IMR-90 (cell line): Measurements from ENCODE around the gene MAFF. TPM values are rescaled to one million over a fixed set of nuclear protein-coding genes. Genes with fewer than 3 reads are reported as not detected.
A peak's percentile ranks its signal among the peaks of the same experiment; 100 is the strongest.

Experiments
- ATAC-seq: fragments of 200-7000 bp; cut with Tn5 transposase; 2 replicates; pipeline ENCODE4 v1.9.1; 2020; ENCODE audit warnings: low read depth, mild to moderate bottlenecking, moderate library complexity
- BruUV-seq: library from RNA; stranded (reverse); fragments of 400-500 nt; replicated peaks from 2 replicates; lab custom pipeline; 2021; lab: Mats Ljungman, UMichigan
- CTCF ChIA-PET: fragments of 300-600 bp; formaldehyde crosslinking; extraction: SDS; loops from one replicate; lab custom pipeline; 2021; ENCODE audit warnings: antibody characterized with exemption; lab: Yijun Ruan, JAX
- POLR2A ChIA-PET: fragments of 300-600 bp; sonication (Branson Sonifier 250); formaldehyde crosslinking; loops from one replicate; lab custom pipeline; 2022; ENCODE audit warnings: antibody characterized with exemption; ENCODE audit not compliant: unreplicated experiment; lab: Charles Lee
- DNase-seq: peaks from one replicate; pipeline ENCODE4 v3.0.0; 2013
- H2AFZ ChIP-seq: replicated peaks from 2 replicates; pipeline ENCODE3; 2013; ENCODE audit warnings: low read length, mild to moderate bottlenecking; ENCODE audit not compliant: poor library complexity
- H2AK5ac ChIP-seq: 2 replicates; pipeline ENCODE4 v1.6.1; 2013; ENCODE audit warnings: low read depth, low read length, inconsistent platforms
- H2AK9ac ChIP-seq: replicated peaks from 2 replicates; pipeline ENCODE3; 2013; ENCODE audit warnings: mild to moderate bottlenecking, low read depth, low read length, moderate library complexity; ENCODE audit not compliant: poor library complexity
- H2BK120ac ChIP-seq: 2 replicates; pipeline ENCODE4 v1.6.1; 2013; ENCODE audit warnings: low read depth, low read length, inconsistent platforms
- H2BK15ac ChIP-seq: 3 replicates; pipeline ENCODE4 v1.6.1; 2013; ENCODE audit warnings: low read depth, low read length, inconsistent platforms
- H2BK20ac ChIP-seq: 2 replicates; pipeline ENCODE4 v1.6.1; 2013; ENCODE audit warnings: low read depth, mild to moderate bottlenecking, inconsistent platforms, low read length, moderate library complexity
- H2BK5ac ChIP-seq: 2 replicates; pipeline ENCODE4 v1.6.1; 2013; ENCODE audit warnings: mild to moderate bottlenecking, low read depth, low read length, inconsistent platforms; ENCODE audit not compliant: poor library complexity, severe bottlenecking
- H3K14ac ChIP-seq: replicated peaks from 2 replicates; pipeline ENCODE4 v1.6.1; 2013; ENCODE audit warnings: low read depth, low read length, inconsistent platforms
- H3K18ac ChIP-seq: 2 replicates; pipeline ENCODE4 v1.6.1; 2013; ENCODE audit warnings: low read depth, low read length, control low read depth
- H3K23ac ChIP-seq: 2 replicates; pipeline ENCODE4 v1.6.1; 2013; ENCODE audit warnings: low read depth, low read length, inconsistent platforms
- H3K27ac ChIP-seq: 2 replicates; pipeline ENCODE4 v1.5.1; 2013; ENCODE audit warnings: mild to moderate bottlenecking, control low read depth, low read length; ENCODE audit not compliant: insufficient read depth
- H3K27me3 ChIP-seq: 2 replicates; pipeline ENCODE4 v1.6.1; 2013; ENCODE audit warnings: low read length; ENCODE audit not compliant: control insufficient read depth, insufficient read depth
- H3K36me3 ChIP-seq: 2 replicates; pipeline ENCODE4 v1.6.1; 2013; ENCODE audit warnings: low read length, mixed read lengths; ENCODE audit not compliant: control insufficient read depth, insufficient read depth
- H3K4ac ChIP-seq: 2 replicates; pipeline ENCODE4 v1.6.1; 2013; ENCODE audit warnings: low read depth, low read length, inconsistent platforms
- H3K4me1 ChIP-seq: 2 replicates; pipeline ENCODE4 v1.6.1; 2013; ENCODE audit warnings: low read length, mixed read lengths; ENCODE audit not compliant: control insufficient read depth, insufficient read depth
- H3K4me2 ChIP-seq: 2 replicates; pipeline ENCODE4 v1.6.1; 2013; ENCODE audit warnings: low read depth, mild to moderate bottlenecking, control low read depth, low read length, moderate library complexity
- H3K4me3 ChIP-seq: 2 replicates; pipeline ENCODE4 v1.5.1; 2013; ENCODE audit warnings: low read depth, mild to moderate bottlenecking, control low read depth, low read length, moderate library complexity; ENCODE audit not compliant: insufficient read depth
- H3K56ac ChIP-seq: 2 replicates; pipeline ENCODE4 v1.6.1; 2013; ENCODE audit warnings: low read length, inconsistent platforms; ENCODE audit not compliant: insufficient read depth; ENCODE audit errors: extremely low read depth
- H3K79me1 ChIP-seq, 2 experiments: 2 replicates each; pipeline ENCODE4 v1.6.1; 2013; ENCODE audit warnings: low read length in 2 of 2, inconsistent platforms in 1 of 2, low read depth in 1 of 2
- H3K9ac ChIP-seq: 2 replicates; pipeline ENCODE4 v1.6.1; 2013; ENCODE audit warnings: low read depth, low read length, control low read depth
- H3K9me1 ChIP-seq: 2 replicates; pipeline ENCODE4 v1.6.1; 2013; ENCODE audit warnings: low read length, inconsistent platforms; ENCODE audit not compliant: insufficient read depth
- H3K9me3 ChIP-seq: 2 replicates; pipeline ENCODE4 v1.6.1; 2013; ENCODE audit warnings: low read length; ENCODE audit not compliant: control insufficient read depth, insufficient read depth
- H4K20me1 ChIP-seq: 2 replicates; pipeline ENCODE4 v1.6.1; 2013; ENCODE audit warnings: low read length, inconsistent platforms; ENCODE audit not compliant: insufficient read depth
- H4K5ac ChIP-seq: 2 replicates; pipeline ENCODE4 v1.6.1; 2013; ENCODE audit warnings: mild to moderate bottlenecking, low read depth, low read length, control low read depth
- H4K8ac ChIP-seq, 2 experiments: 2 replicates each; pipeline ENCODE4 v1.6.1; 2013; ENCODE audit warnings: low read depth in 2 of 2, low read length in 2 of 2, control low read depth in 1 of 2, inconsistent platforms in 1 of 2
- H4K91ac ChIP-seq: 2 replicates; pipeline ENCODE4 v1.6.1; 2013; ENCODE audit warnings: low read depth, low read length, inconsistent platforms; ENCODE audit not compliant: insufficient read depth
- BHLHE40 ChIP-seq: fragments of 150-350 bp; IDR thresholded peaks from 2 replicates; pipeline ENCODE4 v1.6.1; 2016; ENCODE audit warnings: mild to moderate bottlenecking, low read depth, low read length
- CHD1 ChIP-seq: IDR thresholded peaks from 2 replicates; pipeline ENCODE4 v1.6.1; 2012; ENCODE audit warnings: low read depth, low read length, improper control_type of control experiment
- FOS ChIP-seq: fragments of 150-350 bp; IDR thresholded peaks from 2 replicates; pipeline ENCODE4 v1.6.1; 2016; ENCODE audit warnings: low read depth, low read length
- NFE2L2 ChIP-seq: fragments of 150-350 bp; IDR thresholded peaks from 2 replicates; pipeline ENCODE4 v1.6.1; 2016; ENCODE audit warnings: low read depth, mild to moderate bottlenecking, low read length
- SMC3 ChIP-seq: fragments of 150-350 bp; IDR thresholded peaks from 2 replicates; pipeline ENCODE4 v1.6.1; 2016; ENCODE audit warnings: low read depth, mild to moderate bottlenecking, antibody characterized with exemption, low read length, moderate library complexity
- WGBS, 2 experiments: methylation state at CpG; one replicate each; pipeline versions ENCODE4 v1.1.5 to v1.1.7; 2013; ENCODE audit warnings: missing lambda C conversion rate in 2 of 2; ENCODE audit not compliant: insufficient read length in 1 of 2; ENCODE audit errors: extremely low coverage in 2 of 2; 5-methylcytosine and 5-hydroxymethylcytosine counted together
- dilution Hi-C: fragments of 300-500 bp; cut with HindIII; formaldehyde crosslinking; loops from one replicate; pipeline ENCODE4 v1.14.3; 2018; ENCODE audit warnings: low sequenced_read_pairs; ENCODE audit not compliant: unreplicated experiment
- in situ Hi-C: fragments of 300-500 bp; cut with MboI; formaldehyde crosslinking; loops from 3 replicates; pipeline ENCODE4 v1.14.3; 2019; ENCODE audit warnings: low sequenced_read_pairs, inconsistent platforms, mixed read lengths
- intact Hi-C: fragments of 100-400 bp; cut with micrococcal nuclease; formaldehyde crosslinking; loops from 2 replicates; pipeline ENCODE4 v1.10.0; 2022
- polyA plus RNA-seq, 3 experiments: library from polyadenylated mRNA; depleted of rRNA; stranded (reverse); fragments of >200 nt; gene quantifications; 2 replicates each; pipeline ENCODE4 v1.2.3, GENCODE V29; 2012; ENCODE audit warnings: low replicate concordance in 1 of 3
- total RNA-seq: library from RNA; depleted of rRNA; stranded (reverse); fragments of >200 nt; gene quantifications from 2 replicates; pipeline ENCODE4 v1.2.3, GENCODE V29; 2012

Gene MAFF
- total and polyA plus RNA-seq, 2 of the 4 experiments (the other 2 are of a cell fraction) = 18.3 to 25.9 TPM

DNA sequence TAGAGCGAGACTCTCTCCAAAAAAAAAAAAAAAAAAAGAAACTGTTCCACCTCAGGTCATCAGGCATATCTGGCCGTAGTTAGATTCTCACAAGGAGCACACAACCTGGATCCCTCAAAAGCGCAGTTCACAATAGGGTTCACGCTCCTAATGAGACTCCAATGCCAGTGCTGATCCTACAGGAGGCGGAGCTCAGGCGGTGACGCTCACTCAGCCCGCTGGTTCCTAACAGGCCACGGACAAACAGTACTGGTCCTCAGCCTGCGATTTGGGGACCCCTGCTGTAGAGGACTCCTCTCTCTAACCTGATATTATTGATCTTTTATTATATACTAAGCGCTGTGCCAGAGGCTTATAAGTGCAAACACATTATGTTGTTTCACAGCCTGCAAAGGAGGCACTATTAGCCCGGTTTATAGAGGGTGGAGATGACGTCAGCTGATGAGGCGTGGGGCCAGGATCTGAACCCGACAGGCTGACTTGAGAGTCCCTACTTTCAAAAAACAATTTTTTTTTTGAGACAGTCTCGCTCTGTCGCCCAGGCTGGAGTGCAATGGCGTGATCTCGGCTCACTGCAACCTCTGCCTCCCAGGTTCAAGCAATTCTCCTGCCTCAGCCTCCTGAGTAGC lies 4.9 kb upstream of the MAFF start:
- DNase-seq = no peak

More for the DNA sequence above, 4.9 kb upstream of the MAFF start:
- intact Hi-C loops (no loop called here), in situ Hi-C loops (no loop called here), dilution Hi-C loops (no loop called here)
- H4K91ac ChIP-seq = no peak overlapping the region
- peaks cover 0 to 7% of the 10 kb centered on the region in 2 experiments; a peak in 1 of 4 replicates for H3K79me1 ChIP-seq
- no peaks in the 10 kb centered on the region for H3K36me3 ChIP-seq
- no peak overlapping the region for H3K56ac ChIP-seq
- no peak for TF ChIP-seq NFE2L2
- TF ChIP-seq BHLHE40 = no peak
- no peak for TF ChIP-seq CHD1
- TF ChIP-seq SMC3 = no peak
- TF ChIP-seq FOS = no peak
- H2BK120ac ChIP-seq = no peak overlapping the region
- peaks cover 16% of the 10 kb centered on the region for H3K4me1 ChIP-seq
- H4K20me1 ChIP-seq = no peaks in the 10 kb centered on the region
- H3K18ac ChIP-seq = no peak overlapping the region
- no peaks in the 10 kb centered on the region for H3K9me3 ChIP-seq
- no peak for ATAC-seq
- H3K23ac ChIP-seq = no peak overlapping the region
- no TSS peak for BruUV-seq
- no peak overlapping the region for H3K9ac ChIP-seq
- no peak overlapping the region for H3K4me2 ChIP-seq
- peak overlapping the region; percentile 81 for H2AFZ ChIP-seq
- H3K27me3 ChIP-seq = no peaks in the 10 kb centered on the region
- ChIA-PET CTCF (no interaction called here), POLR2A (no interaction called here)
- no peak overlapping the region for H2AK9ac ChIP-seq
- H3K9me1 ChIP-seq = peaks cover 16% of the 10 kb centered on the region
- H3K4ac ChIP-seq = no peak overlapping the region
- no peak overlapping the region for H3K4me3 ChIP-seq
- H2BK20ac ChIP-seq = no peak overlapping the region
- no peak overlapping the region for H3K14ac ChIP-seq
- no peak overlapping the region for H2BK15ac ChIP-seq
- no peak overlapping the region for H2BK5ac ChIP-seq
- no peak overlapping the region for H4K8ac ChIP-seq
- H3K27ac ChIP-seq = no peak overlapping the region
- no peak overlapping the region for H4K5ac ChIP-seq
- WGBS, 2 experiments = 100% methylated on average over 2 of the region's 19 CpGs; no CpG with 5 or more reads in 1 of the 2 experiments
- peak overlapping the region; percentile 13; the same call in 1 of the 2 replicates for H2AK5ac ChIP-seq
